Glomerular endothelial cell (primary cell): ENCODE results near the gene SERPIND1. TPM values are rescaled to one million over a fixed set of nuclear protein-coding genes. Genes with fewer than 3 reads are reported as not detected.
"Not testable (repeated sequence)": the region's sequence is repeated elsewhere in the genome, so short reads cannot be mapped to it uniquely, and the experiment has no call there.

ENCODE experiments used
- DNase-seq: peaks from one replicate; pipeline ENCODE4 v3.0.0-alpha.2; 2011; ENCODE audit warnings: low read depth, low spot score; ENCODE audit errors: extremely low read depth
- total RNA-seq: library from RNA; depleted of rRNA; stranded (reverse); fragments of >200 nt; gene quantifications from 2 replicates; pipeline ENCODE4 v1.2.3, GENCODE V29; 2015

SERPIND1 gene, protein sequence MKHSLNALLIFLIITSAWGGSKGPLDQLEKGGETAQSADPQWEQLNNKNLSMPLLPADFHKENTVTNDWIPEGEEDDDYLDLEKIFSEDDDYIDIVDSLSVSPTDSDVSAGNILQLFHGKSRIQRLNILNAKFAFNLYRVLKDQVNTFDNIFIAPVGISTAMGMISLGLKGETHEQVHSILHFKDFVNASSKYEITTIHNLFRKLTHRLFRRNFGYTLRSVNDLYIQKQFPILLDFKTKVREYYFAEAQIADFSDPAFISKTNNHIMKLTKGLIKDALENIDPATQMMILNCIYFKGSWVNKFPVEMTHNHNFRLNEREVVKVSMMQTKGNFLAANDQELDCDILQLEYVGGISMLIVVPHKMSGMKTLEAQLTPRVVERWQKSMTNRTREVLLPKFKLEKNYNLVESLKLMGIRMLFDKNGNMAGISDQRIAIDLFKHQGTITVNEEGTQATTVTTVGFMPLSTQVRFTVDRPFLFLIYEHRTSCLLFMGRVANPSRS
- 1.4 and 1.8 TPM in 2 replicates for total RNA-seq

DNA sequence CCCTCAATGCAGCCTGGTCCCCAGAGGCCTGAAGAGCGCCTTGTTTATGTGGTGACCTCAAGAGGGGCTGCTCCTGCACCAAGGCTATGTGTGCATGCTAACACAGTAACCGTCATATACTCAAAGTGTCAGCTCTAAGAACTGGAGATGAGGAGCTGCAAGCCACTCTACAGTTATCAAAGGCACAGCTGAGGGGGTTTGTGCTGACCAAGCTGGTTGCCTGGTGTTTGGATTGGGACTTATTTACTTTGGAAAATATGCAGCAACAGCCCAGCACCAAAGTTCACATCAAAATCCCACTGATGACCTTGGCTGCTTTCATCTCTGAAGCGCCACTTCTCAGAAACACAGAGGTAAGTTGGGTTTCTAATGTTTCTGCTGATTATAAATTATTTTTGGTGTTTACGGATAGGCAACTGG, at the start of gene SERPIND1:
Gene SERPIND1, plus strand, starts transcription at position 321 of the 420 bp plus-strand sequence. CDS start 5,200 bp downstream, outside the sequence.
- DNase-seq: no peak

DNA sequence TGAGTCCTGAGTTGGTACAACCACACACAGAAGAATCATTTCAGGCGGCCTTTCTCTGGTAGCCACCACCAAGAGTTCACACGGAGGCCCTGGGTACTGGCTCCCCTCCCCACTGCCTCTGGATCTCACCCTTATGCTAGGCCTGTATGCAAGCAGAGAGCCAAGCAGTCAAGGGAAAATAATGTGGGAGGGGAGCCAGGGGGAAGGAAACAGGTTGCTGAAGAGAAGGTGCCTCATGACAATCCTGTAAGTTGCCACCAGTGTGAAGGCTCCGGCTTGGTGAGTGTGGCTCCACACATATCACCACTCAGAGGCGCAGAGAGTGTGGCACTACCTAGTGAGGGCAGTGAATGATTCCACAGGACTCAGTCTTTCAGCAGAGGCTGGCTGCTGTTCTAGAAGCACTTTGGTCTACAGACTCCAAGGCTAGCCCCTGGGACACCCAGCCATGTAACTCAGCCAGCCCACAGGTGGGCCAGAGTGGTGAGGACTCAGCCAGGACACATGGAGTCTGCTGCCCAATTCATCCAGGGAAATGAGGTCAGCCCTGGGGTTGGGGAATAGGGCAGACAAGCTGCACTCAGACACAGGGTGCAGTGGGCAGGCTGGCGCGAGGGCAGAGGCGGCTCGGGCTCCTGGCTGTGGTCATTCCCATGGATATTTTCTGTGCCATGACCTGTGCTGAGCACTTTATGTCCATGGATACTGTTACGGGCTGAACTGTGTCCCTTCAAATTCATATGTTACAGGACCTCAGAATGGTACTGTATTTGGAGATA, 49.0 kb upstream of the SERPIND1 start:
- DNase-seq: no peak

DNA sequence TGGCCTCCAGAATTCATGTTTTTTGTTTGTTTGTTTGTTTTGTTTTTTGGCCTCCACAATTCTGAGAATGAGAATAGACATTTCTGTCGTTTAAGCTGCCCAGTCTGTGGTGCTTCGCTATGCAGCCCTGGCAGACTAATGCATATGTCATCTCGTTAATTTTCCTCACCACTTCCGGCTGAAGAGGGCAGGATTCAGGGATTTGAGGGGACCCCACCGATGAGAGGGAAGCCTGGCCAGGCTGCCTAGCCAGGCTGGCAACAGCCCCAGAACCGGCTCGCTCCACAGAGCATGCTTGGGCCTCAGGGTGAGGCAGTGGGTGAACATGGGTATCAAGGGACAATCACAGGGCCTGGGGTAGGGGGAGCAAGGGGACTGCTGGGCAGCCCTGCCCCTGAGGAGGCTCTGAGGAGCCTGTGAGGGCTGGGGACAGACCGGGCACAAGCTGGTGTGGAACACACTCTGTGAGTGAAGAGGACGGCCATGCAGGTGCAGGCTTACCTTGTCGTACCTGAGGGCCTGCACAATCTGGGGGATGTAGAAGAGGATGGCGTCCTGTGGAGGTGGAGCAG, 47.8 kb upstream of the SERPIND1 start:
- DNase-seq: no peak

DNA sequence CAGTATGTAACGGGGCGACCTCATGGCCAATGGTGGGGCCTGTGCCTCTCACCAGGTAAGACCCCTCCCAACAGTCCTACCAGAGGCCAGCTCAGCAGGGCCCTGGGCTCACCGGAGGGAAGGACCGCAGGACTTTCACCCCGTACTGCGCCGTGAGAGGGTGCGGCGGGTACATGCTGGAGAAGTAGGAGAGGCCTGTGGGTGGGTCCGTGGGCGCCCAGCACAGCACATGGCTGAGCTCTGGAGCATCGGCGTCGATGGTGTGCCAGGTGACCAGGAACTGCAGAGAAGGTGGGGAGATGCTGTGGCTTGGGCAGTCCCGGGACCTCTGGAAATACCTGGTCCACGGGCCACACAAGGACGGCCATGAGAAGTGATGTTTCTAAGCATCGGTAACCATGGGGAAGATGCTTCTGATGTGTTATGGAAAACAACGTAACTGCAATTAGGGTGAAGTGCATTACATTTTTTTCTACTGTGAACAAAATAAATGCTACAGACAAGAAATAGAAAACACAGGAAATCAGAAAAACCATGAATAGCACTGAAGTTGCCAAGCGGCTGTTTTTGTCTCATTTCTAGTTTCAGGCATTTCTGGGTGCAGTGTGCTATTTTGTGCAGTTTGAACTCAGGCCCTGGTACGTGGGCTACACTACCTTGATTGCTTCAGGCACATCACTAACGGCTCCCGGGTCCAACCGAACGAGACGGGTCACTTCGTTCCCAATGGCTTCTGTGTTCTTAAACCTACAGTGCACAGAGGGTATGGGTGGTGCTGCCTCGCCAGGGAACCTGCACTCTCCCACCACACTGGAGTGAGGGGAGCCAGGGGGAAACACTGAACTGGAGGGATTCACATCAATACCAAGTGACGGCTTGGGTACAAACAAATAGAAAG, 46.5 kb upstream of the SERPIND1 start:
- DNase-seq: no peak

DNA sequence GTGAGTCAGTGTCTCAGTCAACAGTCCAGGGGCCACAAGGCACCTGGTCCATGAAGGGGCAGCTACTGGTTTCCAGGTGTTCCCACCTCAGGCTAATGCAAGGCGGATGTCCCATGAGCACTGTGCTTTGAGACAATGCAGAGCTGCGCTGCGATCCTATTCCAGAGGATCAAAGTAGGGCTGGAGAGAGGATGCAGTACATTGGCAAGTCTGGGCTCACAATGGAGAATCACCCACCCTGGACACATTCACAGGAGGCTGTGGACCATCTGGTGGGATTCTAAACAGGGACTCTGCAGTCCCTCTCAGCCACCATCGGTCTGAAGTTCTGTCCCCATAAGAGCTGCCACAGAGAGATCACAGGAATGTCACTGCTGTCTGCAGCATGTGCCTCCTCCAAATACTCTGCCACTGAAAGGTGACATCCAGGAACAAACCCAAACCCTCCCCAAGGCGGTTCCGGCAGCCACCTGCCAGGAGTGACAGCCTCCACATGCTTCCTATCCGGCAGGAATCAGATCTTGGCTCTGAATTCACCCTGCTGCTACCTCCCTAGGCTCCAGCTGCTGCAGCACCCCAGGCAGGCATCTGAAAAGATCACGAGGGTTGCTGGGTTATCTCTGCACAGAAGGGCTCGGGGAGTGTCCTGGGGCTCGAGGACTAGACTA, 45.3 kb upstream of the SERPIND1 start:
- DNase-seq: no peak

DNA sequence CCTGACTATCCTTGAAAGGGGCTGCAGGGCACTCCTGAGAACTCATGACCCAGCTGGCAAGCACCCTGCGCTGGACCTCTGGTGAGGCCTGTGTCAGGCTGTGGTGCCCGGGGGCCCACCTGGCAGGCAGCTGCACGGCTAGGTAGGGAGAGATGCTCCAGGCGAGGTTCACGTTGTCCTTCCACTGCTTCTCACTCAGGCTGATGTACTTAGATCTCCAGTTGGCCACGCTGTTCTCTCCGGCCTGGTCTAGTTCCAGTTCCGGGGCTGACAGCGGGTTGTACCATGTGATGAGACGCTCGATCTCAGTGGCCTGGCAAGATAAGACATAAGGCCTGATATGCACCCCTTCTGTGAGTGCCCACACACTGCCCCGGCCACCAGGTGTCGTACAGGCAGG, 44.7 kb upstream of the SERPIND1 start:
- no peak for DNase-seq

DNA sequence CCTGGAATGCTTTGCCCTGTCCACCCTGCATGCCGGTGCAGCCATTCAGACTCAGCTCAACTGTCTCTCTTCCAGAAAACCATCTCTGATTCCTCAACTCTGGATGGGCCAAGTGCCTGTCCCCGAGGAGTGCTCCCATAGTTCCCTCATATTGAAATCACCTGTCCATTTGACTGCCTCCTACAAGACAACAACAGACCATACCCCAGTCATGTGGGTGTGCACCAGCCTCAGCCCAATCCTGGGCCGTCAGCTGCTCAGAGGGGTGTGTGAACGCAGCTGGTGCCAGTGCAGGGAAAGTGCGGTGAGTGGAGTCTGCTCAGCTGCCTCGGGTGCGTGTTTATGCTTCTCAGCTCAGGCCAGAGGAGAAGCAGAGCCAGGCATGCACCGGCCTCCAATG, 41.5 kb upstream of the SERPIND1 start:
- DNase-seq: not testable (repeated sequence)

DNA sequence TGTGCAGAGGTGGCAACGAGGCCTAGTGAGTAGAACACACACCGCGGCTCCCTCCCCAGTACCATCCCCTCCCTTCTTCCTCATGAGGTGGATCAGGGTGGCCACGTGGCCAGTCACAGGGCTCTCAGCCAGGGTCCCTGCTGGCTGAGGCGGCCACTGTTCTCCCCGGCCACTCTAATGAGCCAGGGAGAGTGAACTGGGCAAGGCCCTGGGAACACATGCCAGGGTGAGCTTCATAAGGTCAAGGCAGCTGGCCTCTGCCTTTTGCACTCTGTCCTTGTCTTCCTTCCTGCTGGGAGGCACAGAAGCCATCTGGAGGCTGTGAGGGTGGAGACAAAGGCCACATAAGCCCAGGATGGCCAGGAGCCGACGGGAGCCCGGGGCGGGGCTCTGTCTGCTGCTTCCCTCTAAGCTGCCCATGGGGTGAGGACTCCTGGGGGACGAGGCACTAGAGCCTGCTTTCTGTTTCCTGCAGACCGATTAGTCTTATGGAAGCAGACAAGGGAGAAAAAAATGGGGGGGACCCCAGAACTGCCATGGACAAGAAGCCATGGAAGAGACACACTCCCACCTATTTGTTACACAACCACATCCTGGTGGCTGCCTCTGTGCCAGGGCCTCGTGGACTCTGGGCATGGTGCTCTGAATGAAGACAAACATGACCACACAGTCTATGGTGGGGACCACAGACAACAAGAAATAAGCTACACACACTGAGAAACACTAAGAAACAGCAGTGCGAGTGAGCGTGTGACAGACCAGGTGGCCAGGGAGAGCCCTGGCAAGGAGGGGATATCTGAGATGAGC, 38.4 kb upstream of the SERPIND1 start:
- DNase-seq: not testable (repeated sequence)

DNA sequence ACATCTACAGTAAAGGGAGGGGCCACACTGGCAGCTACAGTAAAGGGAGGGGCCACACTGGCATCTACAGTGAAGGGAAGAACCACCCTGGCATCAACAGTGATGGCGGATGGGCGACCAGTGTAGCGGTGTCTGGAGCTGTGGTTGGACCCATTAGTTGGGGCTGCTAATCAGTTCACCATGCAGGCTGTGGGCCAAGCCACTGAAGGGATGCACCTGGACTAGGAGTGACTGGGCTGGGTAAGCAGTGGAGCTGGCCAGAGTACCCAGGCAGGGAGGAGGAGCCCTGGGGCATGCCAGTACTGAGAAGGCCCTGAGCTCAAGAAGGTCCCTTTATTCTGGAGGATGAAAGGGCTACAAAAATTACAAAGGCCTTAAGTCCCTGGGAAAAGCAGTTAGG, 37.0 kb upstream of the SERPIND1 start:
- not testable (repeated sequence) for DNase-seq

DNA sequence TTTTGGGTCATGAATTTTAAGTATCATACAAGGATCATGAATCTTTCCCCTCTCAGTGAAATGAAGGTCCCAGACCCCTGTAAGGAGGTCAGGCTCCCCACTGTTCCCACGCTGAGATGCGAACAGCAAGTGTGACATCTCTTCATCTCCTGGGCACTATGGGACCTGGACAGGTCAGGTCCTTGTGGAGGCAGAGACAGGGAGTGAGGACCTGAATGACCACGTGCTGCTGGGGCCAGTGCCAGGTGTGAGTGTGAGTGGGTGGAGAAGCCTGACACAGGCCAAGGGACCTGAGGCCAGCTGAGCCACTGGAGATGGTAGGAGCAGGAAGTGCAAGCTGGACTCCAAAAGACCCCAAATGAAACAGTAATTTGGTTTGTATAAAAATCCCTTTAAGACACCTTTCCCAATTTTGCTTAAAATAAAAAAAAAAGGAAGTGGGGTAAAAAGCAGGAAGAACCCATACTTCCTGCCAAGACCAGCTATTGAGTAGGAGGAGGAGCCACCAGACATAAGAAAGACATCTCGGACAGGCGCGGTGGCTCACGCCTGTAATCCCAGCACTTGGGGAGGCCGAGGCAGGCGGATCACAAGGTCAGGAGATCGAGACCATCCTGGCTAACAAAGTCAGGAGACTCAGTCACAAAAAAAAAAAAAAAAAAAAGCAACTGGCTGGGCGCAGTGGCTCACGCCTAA, 35.4 kb upstream of the SERPIND1 start:
- DNase-seq: no peak

DNA sequence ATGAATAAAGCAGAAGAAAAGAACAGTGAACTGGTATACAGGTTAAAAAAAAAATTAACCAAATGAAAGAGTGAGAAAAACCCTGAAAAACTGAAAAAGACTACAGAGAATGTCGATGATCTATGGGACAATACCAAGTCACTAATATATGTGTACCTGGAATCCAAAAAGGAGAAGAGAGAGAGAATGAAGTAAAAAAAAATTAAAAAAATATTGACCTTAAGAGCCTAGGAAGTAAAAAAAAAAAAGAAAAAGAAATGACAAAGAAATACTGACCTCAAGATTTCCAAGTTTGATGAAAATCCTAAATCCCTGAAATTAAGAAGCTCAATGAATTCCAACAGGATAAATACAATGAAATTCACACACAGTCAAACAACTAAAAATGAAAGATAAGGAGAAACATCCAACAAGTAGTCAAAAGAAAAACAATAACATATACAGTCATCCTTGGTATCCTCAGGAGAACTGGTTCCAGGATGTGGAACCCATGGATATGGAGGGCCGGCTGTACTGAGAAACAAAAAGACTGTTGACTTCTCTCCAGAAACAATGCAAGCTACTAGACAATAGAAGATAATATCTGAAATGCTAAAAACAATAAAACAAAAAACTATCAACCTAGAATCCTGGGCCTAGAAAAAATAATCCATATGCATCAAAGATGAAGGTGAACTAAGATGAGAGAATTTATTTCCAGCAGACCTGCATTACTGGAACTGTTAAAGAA, 33.5 kb upstream of the SERPIND1 start:
- DNase-seq: no peak

DNA sequence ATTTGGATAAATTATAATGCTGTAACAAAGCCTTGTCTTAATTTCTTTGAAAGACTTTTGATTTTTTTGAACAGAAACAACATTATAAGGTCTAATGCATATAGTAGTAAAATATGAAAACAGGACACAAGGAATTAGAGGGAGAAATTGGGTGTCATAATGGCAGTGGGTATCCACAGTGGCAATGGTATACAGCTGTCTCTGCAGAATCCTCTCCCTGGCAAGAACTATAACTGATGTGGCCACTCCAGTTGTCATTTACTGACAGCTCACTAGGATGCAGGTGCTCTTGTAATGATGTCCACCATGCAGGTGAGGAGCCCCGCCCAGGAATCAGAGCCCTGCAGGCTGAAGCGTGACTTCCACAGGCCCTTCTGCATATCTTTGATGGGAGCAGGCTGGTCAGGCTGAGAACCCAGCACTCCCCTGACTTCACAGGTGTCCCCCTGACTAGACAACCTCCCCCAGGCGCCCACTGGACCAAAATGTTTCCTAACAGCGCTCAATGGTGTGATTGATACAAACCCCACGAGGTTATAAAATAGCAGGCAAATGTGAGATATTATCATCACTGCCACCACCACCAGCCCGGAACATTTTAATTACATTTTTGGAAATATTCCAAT, 32.8 kb upstream of the SERPIND1 start:
- no peak for DNase-seq

DNA sequence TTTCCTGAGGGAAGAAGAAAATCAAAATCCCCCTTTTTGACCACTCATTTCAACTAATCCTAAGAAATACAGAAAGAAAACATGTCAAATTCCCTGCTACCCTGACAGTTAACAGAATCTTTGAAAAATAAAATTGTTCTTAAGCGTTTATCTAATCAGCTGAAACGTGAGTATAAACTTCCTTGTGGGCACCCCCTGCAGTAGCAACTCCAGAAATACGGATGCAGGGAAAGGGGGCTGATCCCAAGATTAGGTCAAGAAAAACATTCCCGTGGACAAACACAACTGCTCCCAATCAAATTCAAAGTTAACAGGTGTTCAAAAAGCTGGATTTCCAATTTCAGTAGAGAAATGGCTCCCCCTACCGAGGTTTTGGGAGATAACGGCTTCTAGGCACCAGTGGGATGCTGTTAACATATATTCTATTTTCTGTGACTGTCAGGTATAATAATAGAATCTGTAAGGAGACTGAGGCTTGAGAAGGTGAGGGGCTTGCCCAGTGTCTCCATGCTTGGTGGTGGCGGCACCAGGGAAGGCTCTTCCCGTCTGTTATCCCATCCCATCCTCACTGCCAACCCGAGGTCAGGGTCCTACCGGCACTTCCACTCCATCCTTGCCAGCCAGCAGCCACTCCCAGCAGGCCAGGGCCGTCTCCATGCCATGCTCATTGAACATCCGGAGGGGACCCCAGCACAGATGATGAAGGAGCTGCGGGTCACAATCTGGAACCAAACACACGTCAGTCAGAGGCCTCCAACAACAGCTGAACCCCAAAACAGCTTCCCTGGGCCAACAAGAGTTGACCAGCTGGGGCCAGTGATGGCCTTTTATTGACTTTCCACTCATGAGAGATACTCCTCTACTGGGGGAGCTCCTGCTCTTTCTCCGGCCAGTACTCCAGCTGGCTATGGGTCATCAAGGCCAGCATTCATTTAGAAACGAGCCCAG, 32.0 kb upstream of the SERPIND1 start:
- no peak for DNase-seq

DNA sequence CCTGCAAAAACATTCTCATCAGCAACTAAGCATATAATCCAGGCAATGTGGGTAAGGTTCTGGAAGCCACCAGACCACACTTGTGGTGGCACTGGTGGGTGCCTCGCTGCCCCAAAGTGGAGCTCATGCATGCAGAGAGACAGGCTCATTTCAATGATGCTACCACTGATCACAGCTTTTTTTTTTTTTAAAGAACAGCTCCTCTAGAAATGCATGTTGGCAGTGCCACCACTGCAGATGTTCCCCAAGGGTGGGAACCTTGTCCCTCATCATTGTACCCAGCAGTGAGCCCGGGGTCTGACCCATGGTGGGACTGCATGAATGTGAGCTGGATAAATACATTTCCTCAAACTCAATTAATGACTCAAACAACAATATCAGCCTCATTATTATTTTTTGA, 31.1 kb upstream of the SERPIND1 start:
- no peak for DNase-seq

DNA sequence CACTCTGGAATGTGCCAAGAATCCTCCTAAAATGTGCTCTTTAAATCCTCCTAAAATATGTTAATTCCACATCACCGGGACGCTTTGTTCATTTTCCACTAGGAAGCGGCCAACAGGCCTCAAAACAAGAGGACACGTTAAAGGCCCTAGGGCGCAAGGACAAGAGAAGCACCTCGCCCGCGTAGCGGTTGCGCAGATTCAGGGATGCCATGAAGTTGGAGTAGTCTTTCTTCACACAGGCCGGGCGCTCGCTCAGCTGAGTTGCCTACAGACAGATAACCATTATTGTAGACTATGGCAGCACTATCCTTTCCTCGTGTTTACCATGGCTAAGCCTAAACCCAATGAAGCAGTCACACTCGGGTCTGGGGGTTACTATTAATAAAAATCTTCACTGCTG, 29.5 kb upstream of the SERPIND1 start:
- DNase-seq: no peak

DNA sequence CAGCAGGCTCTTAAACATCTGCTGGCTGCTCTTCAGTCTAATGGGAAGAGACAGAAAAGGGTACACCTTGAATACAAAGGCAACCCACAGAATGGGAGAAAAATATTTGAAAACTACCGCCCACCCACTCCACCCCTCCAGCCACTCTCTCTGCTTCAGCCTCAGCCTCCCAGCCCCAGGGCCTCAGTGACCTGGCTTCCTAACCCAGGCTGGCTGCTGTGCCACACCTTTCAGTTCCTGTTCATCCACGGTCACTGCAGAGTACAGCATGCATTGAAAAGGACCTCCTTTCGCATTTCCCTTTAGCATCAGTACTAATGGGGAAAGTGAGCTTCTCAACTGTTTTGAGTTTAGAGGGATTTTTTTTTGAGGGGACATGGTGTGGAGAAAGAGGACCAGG, 28.8 kb upstream of the SERPIND1 start:
- DNase-seq: no peak
